HEK293 (cell line): Measurements from ENCODE around the gene PROCA1.

Source experiments
- IKZF3 ChIP-seq: fragments of 450-650 bp; IDR thresholded peaks from 2 replicates; pipeline ENCODE4 v1.5.0; 2018; ENCODE audit warnings: missing biosample characterization, mild to moderate bottlenecking, missing genetic modification characterization, moderate library complexity
- MZF1 ChIP-seq: fragments of 450-650 bp; formaldehyde crosslinking; IDR thresholded peaks from 2 replicates; pipeline ENCODE4 v1.5.1; 2017; ENCODE audit warnings: missing biosample characterization, missing genetic modification characterization, borderline replicate concordance
- ZBTB20 ChIP-seq: fragments of 450-650 bp; formaldehyde crosslinking; IDR thresholded peaks from 2 replicates; pipeline ENCODE4 v1.5.1; 2016; ENCODE audit warnings: missing biosample characterization, missing genetic modification characterization
- ZBTB44 ChIP-seq: fragments of 450-650 bp; IDR thresholded peaks from 2 replicates; pipeline ENCODE4 v1.5.1; 2018; ENCODE audit warnings: missing biosample characterization, mild to moderate bottlenecking, missing genetic modification characterization
- ZBTB48 ChIP-seq: fragments of 450-650 bp; formaldehyde crosslinking; IDR thresholded peaks from 2 replicates; pipeline ENCODE4 v1.5.1; 2016; ENCODE audit warnings: missing biosample characterization, missing genetic modification characterization
- ZBTB8A ChIP-seq: fragments of 450-650 bp; formaldehyde crosslinking; IDR thresholded peaks from 2 replicates; pipeline ENCODE4 v1.5.1; 2016; ENCODE audit warnings: missing biosample characterization, missing genetic modification characterization
- ZEB2 ChIP-seq: fragments of 450-650 bp; formaldehyde crosslinking; IDR thresholded peaks from 2 replicates; pipeline ENCODE4 v1.5.1; 2016; ENCODE audit warnings: missing biosample characterization, missing genetic modification characterization
- ZNF133 ChIP-seq: fragments of 450-650 bp; formaldehyde crosslinking; IDR thresholded peaks from 2 replicates; pipeline ENCODE4 v1.5.1; 2016; ENCODE audit warnings: missing biosample characterization, missing genetic modification characterization
- ZNF169 ChIP-seq: fragments of 450-650 bp; formaldehyde crosslinking; IDR thresholded peaks from 2 replicates; pipeline ENCODE4 v1.5.1; 2016; ENCODE audit warnings: missing biosample characterization, missing genetic modification characterization
- ZNF202 ChIP-seq: fragments of 450-650 bp; formaldehyde crosslinking; IDR thresholded peaks from 2 replicates; pipeline ENCODE4 v1.5.1; 2016; ENCODE audit warnings: missing biosample characterization, missing genetic modification characterization, borderline replicate concordance
- ZNF211 ChIP-seq: fragments of 450-650 bp; formaldehyde crosslinking; IDR thresholded peaks from 2 replicates; pipeline ENCODE4 v1.5.1; 2016; ENCODE audit warnings: low read depth, missing biosample characterization, missing genetic modification characterization
- ZNF280C ChIP-seq: fragments of 450-650 bp; formaldehyde crosslinking; IDR thresholded peaks from 2 replicates; pipeline ENCODE4 v1.5.1; 2016; ENCODE audit warnings: missing biosample characterization, missing genetic modification characterization
- ZNF341 ChIP-seq: fragments of 450-650 bp; formaldehyde crosslinking; IDR thresholded peaks from 2 replicates; pipeline ENCODE4; 2016; ENCODE audit warnings: low read depth, missing biosample characterization, missing genetic modification characterization
- ZNF555 ChIP-seq: fragments of 450-650 bp; formaldehyde crosslinking; conservative IDR thresholded peaks from 2 replicates; pipeline ENCODE4 v1.5.1; 2017; ENCODE audit warnings: missing biosample characterization, mild to moderate bottlenecking, missing genetic modification characterization, inconsistent platforms
- ZNF580 ChIP-seq: fragments of 450-650 bp; formaldehyde crosslinking; IDR thresholded peaks from 2 replicates; pipeline ENCODE4 v1.5.1; 2016; ENCODE audit warnings: missing biosample characterization, missing genetic modification characterization
- ZNF600 ChIP-seq: fragments of 450-650 bp; formaldehyde crosslinking; IDR thresholded peaks from 2 replicates; pipeline ENCODE4 v1.5.1; 2016; ENCODE audit warnings: missing biosample characterization, missing genetic modification characterization
- ZNF777 ChIP-seq: fragments of 450-650 bp; formaldehyde crosslinking; IDR thresholded peaks from 2 replicates; pipeline ENCODE4 v1.5.1; 2017; ENCODE audit warnings: missing biosample characterization, missing genetic modification characterization, borderline replicate concordance
- ZNF792 ChIP-seq: fragments of 450-650 bp; formaldehyde crosslinking; IDR thresholded peaks from 2 replicates; pipeline ENCODE4 v1.5.1; 2016; ENCODE audit warnings: missing biosample characterization, missing genetic modification characterization
- ZSCAN23 ChIP-seq: fragments of 450-650 bp; formaldehyde crosslinking; IDR thresholded peaks from 2 replicates; pipeline ENCODE4 v1.5.1; 2016; ENCODE audit warnings: missing biosample characterization, missing genetic modification characterization
- TF ChIP-seq, protein P1 (sequence below): fragments of 450-650 bp; formaldehyde crosslinking; IDR thresholded peaks from 2 replicates; pipeline ENCODE4 v1.5.1; 2016; ENCODE audit warnings: missing biosample characterization, missing genetic modification characterization
- TF ChIP-seq, protein P2 (sequence below): fragments of 450-650 bp; formaldehyde crosslinking; IDR thresholded peaks from 2 replicates; pipeline ENCODE4 v1.5.0; 2017; ENCODE audit warnings: missing biosample characterization, missing genetic modification characterization, borderline replicate concordance

The PROCA1 gene

GRCh38 chr17:28716740-28717577 lies 5.3 kb upstream of the PROCA1 start (continued):
- TF ChIP-seq, protein P1, sequence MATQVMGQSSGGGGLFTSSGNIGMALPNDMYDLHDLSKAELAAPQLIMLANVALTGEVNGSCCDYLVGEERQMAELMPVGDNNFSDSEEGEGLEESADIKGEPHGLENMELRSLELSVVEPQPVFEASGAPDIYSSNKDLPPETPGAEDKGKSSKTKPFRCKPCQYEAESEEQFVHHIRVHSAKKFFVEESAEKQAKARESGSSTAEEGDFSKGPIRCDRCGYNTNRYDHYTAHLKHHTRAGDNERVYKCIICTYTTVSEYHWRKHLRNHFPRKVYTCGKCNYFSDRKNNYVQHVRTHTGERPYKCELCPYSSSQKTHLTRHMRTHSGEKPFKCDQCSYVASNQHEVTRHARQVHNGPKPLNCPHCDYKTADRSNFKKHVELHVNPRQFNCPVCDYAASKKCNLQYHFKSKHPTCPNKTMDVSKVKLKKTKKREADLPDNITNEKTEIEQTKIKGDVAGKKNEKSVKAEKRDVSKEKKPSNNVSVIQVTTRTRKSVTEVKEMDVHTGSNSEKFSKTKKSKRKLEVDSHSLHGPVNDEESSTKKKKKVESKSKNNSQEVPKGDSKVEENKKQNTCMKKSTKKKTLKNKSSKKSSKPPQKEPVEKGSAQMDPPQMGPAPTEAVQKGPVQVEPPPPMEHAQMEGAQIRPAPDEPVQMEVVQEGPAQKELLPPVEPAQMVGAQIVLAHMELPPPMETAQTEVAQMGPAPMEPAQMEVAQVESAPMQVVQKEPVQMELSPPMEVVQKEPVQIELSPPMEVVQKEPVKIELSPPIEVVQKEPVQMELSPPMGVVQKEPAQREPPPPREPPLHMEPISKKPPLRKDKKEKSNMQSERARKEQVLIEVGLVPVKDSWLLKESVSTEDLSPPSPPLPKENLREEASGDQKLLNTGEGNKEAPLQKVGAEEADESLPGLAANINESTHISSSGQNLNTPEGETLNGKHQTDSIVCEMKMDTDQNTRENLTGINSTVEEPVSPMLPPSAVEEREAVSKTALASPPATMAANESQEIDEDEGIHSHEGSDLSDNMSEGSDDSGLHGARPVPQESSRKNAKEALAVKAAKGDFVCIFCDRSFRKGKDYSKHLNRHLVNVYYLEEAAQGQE (tag by site-specific recombination): 0 out of 2 replicates have a peak, but pooled peaks have one; percentile 8
- TF ChIP-seq MZF1 (no peak), ZBTB8A (tag by site-specific recombination) (peak; percentile 86), ZBTB44 (tag by site-specific recombination) (no peak), ZNF555 (no peak), ZNF777 (tag by site-specific recombination) (0 out of 2 replicates have a peak, but pooled peaks have one; percentile 71), IKZF3 (peak; percentile 39), ZNF211 (tag by site-specific recombination) (no peak), ZNF792 (tag by site-specific recombination) (0 out of 2 replicates have a peak, but pooled peaks have one; percentile 16), ZBTB48 (peak; percentile 59), ZNF341 (tag by site-specific recombination) (no peak), ZNF600 (tag by site-specific recombination) (peak; percentile 27; the same call in 1 of the 2 replicates), ZNF202 (tag by site-specific recombination) (no peak), ZNF169 (tag by site-specific recombination) (no peak), ZNF133 (tag by site-specific recombination) (no peak), ZSCAN23 (tag by site-specific recombination) (no peak), ZEB2 (peak; percentile 4; the same call in 1 of the 2 replicates), ZNF280C (no peak), ZNF580 (tag by site-specific recombination) (no peak), ZBTB20 (tag by site-specific recombination) (peak; percentile 78)
- TF ChIP-seq, protein P2, sequence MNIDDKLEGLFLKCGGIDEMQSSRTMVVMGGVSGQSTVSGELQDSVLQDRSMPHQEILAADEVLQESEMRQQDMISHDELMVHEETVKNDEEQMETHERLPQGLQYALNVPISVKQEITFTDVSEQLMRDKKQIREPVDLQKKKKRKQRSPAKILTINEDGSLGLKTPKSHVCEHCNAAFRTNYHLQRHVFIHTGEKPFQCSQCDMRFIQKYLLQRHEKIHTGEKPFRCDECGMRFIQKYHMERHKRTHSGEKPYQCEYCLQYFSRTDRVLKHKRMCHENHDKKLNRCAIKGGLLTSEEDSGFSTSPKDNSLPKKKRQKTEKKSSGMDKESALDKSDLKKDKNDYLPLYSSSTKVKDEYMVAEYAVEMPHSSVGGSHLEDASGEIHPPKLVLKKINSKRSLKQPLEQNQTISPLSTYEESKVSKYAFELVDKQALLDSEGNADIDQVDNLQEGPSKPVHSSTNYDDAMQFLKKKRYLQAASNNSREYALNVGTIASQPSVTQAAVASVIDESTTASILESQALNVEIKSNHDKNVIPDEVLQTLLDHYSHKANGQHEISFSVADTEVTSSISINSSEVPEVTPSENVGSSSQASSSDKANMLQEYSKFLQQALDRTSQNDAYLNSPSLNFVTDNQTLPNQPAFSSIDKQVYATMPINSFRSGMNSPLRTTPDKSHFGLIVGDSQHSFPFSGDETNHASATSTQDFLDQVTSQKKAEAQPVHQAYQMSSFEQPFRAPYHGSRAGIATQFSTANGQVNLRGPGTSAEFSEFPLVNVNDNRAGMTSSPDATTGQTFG (tag by site-specific recombination): no peak
